ENCODE measurements around the gene RNF181. TPM values are rescaled to one million over a fixed set of nuclear protein-coding genes. Genes with fewer than 3 reads are reported as not detected.
"Not testable (repeated sequence)": the region's sequence is repeated elsewhere in the genome, so short reads cannot be mapped to it uniquely, and the experiment has no call there.

Gene RNF181
- total RNA-seq, 1 donor from 2014 or later = 71.2 TPM

- ATAC-seq = no peak
- intact Hi-C loops (cut with DNase I) = loop anchor here (10.0 kb wide), 1 partner anchor 571 kb away; no protein-coding TSS in a partner anchor
- no peak for DNase-seq (ENCODE audit: low spot score)
These were observed 10.5 kb downstream of the RNF181 start for GRCh38 chr2:85606116-85606455.

GRCh38 chr2:85607268-85608215 is 12.0 kb downstream of the RNF181 start:
- DNase-seq (ENCODE audit: low spot score) (no peak), ATAC-seq (no peak)
- intact Hi-C loops (cut with DNase I) = loop anchor here (10.0 kb wide), 1 partner anchor 573 kb away; no protein-coding TSS in a partner anchor

DNA sequence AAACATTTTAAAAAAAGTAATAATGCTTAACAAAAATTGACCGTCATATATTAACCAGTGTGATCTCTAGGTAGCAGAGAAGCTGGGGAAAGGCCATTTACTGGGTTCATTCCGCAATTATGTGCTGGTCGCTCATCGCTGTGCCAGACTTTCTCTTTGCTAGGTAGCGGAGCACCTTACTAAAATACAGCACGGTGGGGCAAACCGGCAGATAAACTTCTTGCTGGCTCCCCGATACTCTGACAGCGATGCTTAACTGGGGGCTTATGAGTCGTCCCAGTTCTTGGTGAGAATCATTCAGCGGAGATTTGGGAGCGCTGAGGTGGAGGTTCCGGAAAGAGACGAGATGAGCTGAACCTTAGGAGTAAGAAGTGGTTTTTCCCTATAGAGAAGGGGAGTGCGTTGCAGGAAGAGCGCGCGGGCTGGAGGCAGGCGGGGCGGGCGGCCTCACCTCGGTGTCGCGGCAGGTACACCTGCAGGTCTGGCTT is 15.7 kb downstream of the RNF181 start:
- no peak for ATAC-seq
- no peak for DNase-seq (ENCODE audit: low spot score)
- intact Hi-C loops (cut with DNase I) = loop anchor here (10.0 kb wide), 1 partner anchor 454 kb away; no protein-coding TSS in a partner anchor

DNA sequence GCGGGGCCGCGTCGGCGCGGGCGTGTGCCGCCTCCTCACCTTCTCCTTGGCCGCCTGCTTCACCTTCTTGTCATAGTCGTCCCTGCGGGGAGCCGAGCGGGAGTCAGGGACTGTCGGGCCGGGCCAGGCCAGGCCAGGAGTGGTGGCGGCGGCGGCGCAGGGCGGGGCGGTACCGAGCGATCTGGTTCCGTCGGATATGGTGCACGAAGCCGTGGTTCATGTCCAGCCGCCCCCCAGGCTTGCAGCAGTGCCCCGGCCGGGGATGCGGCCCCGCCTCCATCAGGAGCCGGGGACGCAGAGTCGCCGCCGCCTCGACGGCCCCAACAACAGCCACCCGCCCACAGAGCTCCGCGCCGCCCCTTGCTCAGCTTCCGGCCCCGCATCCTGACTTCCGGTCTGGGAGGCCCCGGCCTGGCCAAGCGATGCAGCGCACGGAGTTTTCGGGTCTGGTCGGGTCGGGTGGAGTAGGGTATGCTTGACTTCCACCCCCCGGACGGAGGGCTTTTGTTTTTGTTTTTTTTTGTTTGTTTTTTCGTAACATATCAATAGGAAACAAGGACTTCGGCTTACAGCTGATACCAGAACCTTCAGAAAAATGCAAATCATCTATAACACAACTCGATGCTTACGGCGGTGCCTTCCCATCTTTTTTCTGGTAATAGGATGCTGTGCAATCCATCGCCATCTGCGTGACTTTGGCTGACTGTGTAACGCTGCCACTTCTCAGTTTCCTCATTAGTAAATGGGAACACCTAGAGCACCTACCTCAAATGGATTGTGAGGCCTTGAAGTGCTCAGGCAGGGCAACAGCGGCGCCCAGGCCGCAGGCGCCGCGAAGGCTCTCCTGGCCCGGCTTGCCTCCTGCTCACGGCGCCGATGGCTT is 16.4 kb downstream of the RNF181 start, which contains the start of gene C2orf68:
TSS of gene C2orf68 (minus strand) at position 362 of the 883 bp plus-strand sequence. CDS start at position 280, 82 bp downstream.
- intact Hi-C loops (cut with DNase I) = loop anchor here (10.0 kb wide), 1 partner anchor 453 kb away; no protein-coding TSS in a partner anchor
- DNase-seq (ENCODE audit: low spot score) (peak; percentile 95), ATAC-seq (peak; percentile 92)

- no peak for ATAC-seq
- no peak for DNase-seq (ENCODE audit: low spot score)
- intact Hi-C loops (cut with DNase I) = loop anchor here (10.0 kb wide), 1 partner anchor 451 kb away; no protein-coding TSS in a partner anchor
These were observed 18.4 kb downstream of the RNF181 start for GRCh38 chr2:85613717-85614515.

GRCh38 chr2:85614757-85615156 is 19.2 kb downstream of the RNF181 start:
- DNase-seq (ENCODE audit: low spot score); ATAC-seq: not testable (repeated sequence)
- intact Hi-C loops (cut with DNase I) = loop anchor here (10.0 kb wide), 1 partner anchor 450 kb away; no protein-coding TSS in a partner anchor

DNA sequence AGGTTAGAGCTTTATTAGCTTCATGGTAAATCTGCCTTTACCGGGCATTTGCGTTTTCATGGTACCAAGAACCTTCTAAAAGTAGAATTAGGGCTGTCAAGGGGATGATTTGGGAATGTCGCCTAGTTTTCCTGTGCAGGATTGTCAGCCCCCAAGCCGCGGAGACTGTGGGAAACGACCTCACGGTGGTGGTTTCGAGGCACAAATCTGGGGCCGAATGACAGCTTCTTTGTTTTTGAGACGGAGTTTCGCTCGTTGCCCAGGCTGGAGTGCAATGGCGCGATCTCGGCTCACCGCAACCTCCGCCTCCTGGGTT is 19.8 kb downstream of the RNF181 start:
- no peak for DNase-seq (ENCODE audit: low spot score)
- no peak for ATAC-seq
- intact Hi-C loops (cut with DNase I) = loop anchor here (10.0 kb wide), 1 partner anchor 449 kb away; no protein-coding TSS in a partner anchor

GRCh38 chr2:85617723-85618122 is 22.2 kb downstream of the RNF181 start:
- intact Hi-C loops (cut with DNase I) = loop anchor here (10.0 kb wide), 1 partner anchor 447 kb away; no protein-coding TSS in a partner anchor
- not testable (repeated sequence) for ATAC-seq; DNase-seq (ENCODE audit: low spot score)

DNA sequence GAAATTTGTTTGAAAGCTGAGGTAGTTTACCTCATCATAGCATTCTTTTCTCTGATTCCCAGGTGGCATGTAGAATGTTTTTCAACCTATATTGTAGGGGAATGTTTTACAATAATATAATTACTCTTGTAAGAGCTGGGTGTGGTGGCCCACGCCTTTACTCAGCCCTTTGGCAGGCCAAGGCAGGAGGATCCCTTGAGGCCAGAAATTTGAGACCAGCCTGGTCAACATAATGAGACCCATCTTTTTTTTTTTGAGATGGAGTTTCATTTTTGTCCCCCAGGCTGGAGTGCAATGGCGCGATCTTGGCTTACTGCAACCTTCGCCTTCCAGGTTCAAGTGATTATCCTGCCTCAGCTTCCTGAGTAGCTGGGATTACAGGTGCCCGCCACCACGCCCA is 24.1 kb downstream of the RNF181 start:
- intact Hi-C loops (cut with DNase I) = loop anchor here (10.0 kb wide), 1 partner anchor 445 kb away; no protein-coding TSS in a partner anchor
- ATAC-seq (no peak), DNase-seq (ENCODE audit: low spot score) (peak; percentile 15)

GRCh38 chr2:85621338-85621737 is 25.8 kb downstream of the RNF181 start:
- ATAC-seq = no peak
- no peak for DNase-seq (ENCODE audit: low spot score)
- intact Hi-C loops (cut with DNase I) = no loop called here

GRCh38 chr2:85623991-85624390 is 28.4 kb downstream of the RNF181 start:
- intact Hi-C loops (cut with DNase I) = no loop called here
- ATAC-seq = no peak
- peak; percentile 12 for DNase-seq (ENCODE audit: low spot score)

GRCh38 chr2:85628658-85629057 is 33.1 kb downstream of the RNF181 start:
- ATAC-seq = no peak
- intact Hi-C loops (cut with DNase I) = no loop called here
- no peak for DNase-seq (ENCODE audit: low spot score)

GRCh38 chr2:85631316-85631715 is 35.8 kb downstream of the RNF181 start:
- ATAC-seq = no peak
- intact Hi-C loops (cut with DNase I) = loop anchor here (10.0 kb wide), 2 partner anchors 83 to 183 kb away; no protein-coding TSS in a partner anchor
- peak; percentile 8 for DNase-seq (ENCODE audit: low spot score)

DNA sequence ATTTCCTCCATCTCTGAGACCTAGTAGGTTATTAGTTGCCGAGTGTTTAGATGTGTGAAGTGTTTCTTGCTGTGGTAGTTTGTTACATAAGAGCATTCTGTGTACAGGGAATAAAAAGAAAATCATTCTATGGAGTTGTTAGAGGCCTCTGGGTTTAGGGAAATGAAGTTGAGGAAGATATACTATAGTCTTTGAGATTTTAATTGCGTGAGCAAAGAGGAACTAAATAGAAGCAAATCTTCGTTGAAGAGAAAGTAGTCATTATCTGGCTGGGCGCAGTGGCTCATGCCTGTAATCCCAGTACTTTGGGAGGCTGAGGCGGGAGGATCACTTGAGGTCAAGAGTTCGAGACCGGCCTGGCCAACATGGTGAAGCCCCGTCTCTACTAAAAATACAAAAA is 39.5 kb downstream of the RNF181 start:
- DNase-seq (ENCODE audit: low spot score) (peak; percentile 22), ATAC-seq (no peak)
- intact Hi-C loops (cut with DNase I) = loop anchor here (10.0 kb wide), 2 partner anchors 80 to 180 kb away; no protein-coding TSS in a partner anchor

GRCh38 chr2:85635636-85636035 is 40.1 kb downstream of the RNF181 start:
- peak; percentile 10 for DNase-seq (ENCODE audit: low spot score)
- intact Hi-C loops (cut with DNase I) = loop anchor here (10.0 kb wide), 2 partner anchors 79 to 179 kb away; no protein-coding TSS in a partner anchor
- ATAC-seq = no peak

- DNase-seq (ENCODE audit: low spot score) (no peak), ATAC-seq (no peak)
- intact Hi-C loops (cut with DNase I) = no loop called here
These were observed 47.2 kb downstream of the RNF181 start for GRCh38 chr2:85642725-85643124.

DNA sequence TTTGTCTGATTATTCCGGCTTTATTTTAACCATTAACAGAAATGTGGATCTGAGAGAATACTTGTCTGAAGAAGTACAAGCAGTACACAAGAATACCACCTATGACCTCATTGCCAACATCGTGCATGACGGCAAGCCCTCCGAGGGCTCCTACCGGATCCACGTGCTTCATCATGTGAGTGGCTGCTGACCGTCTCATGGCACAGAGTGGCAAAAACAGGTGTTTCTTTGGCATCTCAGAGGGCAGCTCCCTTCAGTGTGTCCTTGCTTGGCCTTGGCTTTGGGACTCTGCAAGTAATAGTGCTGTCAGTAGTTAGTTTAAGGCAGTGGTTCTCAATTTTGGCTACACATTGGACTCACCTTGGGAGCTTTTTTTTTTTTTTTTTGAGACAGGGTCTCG is 49.4 kb downstream of the RNF181 start:
- peak; percentile 14 for DNase-seq (ENCODE audit: low spot score)
- intact Hi-C loops (cut with DNase I) = no loop called here
- no peak for ATAC-seq

DNA sequence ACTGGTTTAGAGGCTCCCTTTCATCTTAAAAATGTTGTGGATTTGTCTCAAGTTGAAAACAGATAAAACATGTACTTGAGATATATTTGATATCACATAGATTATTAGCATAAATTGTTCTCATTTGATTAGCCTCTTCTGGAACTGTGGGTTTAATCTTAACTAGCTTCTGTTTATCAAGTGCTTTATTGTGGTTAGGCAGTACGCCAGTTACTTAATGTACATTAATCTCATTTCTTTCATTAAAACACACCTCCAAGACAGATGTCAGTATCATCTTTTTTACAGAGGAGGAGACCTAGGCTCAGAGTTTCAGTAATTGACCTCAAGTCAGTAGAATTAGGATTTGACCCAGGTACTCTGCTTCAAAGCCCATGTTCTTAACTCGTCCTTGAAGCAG is 50.6 kb downstream of the RNF181 start:
- DNase-seq (ENCODE audit: low spot score) = no peak
- no peak for ATAC-seq
- intact Hi-C loops (cut with DNase I) = no loop called here

Measured in sciatic nerve (tissue), 2 donors.